Ishikawa (cell line): ENCODE measurements around the gene RPL38.

Experiments used
- EGR1 ChIP-seq: IDR thresholded peaks from 2 replicates; pipeline ENCODE4 v1.6.1; 2012
- TAF1 ChIP-seq: IDR thresholded peaks from 2 replicates; pipeline ENCODE4 v1.6.1; 2012; ENCODE audit warnings: low read depth, mild to moderate bottlenecking

DNA sequence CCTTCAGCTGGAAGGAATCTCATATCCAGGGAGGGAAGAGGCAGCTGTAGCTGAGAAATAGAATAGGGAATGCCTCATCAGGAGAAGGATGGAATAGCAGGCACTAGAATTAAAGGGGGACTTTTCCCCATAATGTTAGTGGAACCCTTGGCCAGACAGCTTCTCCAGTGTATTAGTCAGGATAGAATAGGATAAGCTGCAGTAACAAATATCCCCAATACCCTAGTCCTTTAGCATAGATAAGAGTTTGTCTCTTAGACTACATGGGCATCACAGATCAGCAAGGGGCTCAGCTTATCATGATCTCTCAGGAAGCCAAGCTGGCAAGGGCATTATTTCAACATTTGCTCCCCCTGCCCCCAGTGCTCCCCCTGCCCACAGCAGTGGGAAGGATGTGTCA lies 44.7 kb upstream of the RPL38 start:
- no peak for TF ChIP-seq EGR1
- TF ChIP-seq TAF1 = no peak
